Ovary (tissue), 3 donors: ENCODE results near the gene SSC5D.

Experiments used
- CTCF ChIP-seq, 3 donors: fragments of 450-650 bp in 2 of 3; fragments of 200-600 bp in 1 of 3; IDR thresholded peaks; one replicate each; pipeline versions ENCODE4 v1.5.1 to v1.8.0; 2016 to 2022; ENCODE audit warnings: antibody characterized with exemption in 3 of 3, mild to moderate bottlenecking in 1 of 3
- EP300 ChIP-seq: sonication (generic); formaldehyde crosslinking; IDR thresholded peaks from one replicate; pipeline ENCODE4 v1.6.1; 2017; ENCODE audit warnings: antibody characterized with exemption
- POLR2A ChIP-seq: fragments of 450-650 bp; IDR thresholded peaks from one replicate; pipeline ENCODE4 v1.6.1; 2017; ENCODE audit warnings: antibody characterized with exemption, mild to moderate bottlenecking, moderate library complexity
- donor health status: DM: no; HTN: no; CAD: no.

DNA sequence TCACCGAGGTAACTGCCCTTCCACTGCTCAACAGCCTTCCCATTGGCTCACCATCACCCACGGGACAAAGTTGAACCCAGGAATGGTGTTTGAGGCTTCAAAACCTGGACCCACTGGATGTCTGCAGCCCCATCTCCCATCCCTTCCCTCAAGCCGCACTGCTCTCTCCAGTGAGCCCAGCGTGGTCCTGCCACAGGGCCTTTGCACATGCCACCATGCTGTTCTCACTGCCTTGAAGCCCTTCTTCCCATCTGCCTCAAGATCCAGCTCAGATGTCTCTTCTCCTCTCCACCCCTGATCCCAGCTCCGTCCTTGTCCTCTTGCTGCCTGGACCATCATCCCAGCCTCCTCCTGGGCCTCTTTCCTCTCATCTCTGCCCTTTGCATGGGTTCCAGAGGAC, 49.2 kb upstream of the SSC5D start:
- no peak for TF ChIP-seq CTCF (IDR thresholded peaks at IDR 0.05)
- no peak for TF ChIP-seq POLR2A
- TF ChIP-seq EP300: no peak
